Activated CD4-positive, alpha-beta T cell treated with anti-CD3 and anti-CD28 coated beads for 48 hours (primary cell): Measurements from ENCODE around the gene CD96.

Experiments used
- DNase-seq: peaks from one replicate; pipeline ENCODE4 v3.0.0-alpha.2; 2020

The CD96 gene

DNA sequence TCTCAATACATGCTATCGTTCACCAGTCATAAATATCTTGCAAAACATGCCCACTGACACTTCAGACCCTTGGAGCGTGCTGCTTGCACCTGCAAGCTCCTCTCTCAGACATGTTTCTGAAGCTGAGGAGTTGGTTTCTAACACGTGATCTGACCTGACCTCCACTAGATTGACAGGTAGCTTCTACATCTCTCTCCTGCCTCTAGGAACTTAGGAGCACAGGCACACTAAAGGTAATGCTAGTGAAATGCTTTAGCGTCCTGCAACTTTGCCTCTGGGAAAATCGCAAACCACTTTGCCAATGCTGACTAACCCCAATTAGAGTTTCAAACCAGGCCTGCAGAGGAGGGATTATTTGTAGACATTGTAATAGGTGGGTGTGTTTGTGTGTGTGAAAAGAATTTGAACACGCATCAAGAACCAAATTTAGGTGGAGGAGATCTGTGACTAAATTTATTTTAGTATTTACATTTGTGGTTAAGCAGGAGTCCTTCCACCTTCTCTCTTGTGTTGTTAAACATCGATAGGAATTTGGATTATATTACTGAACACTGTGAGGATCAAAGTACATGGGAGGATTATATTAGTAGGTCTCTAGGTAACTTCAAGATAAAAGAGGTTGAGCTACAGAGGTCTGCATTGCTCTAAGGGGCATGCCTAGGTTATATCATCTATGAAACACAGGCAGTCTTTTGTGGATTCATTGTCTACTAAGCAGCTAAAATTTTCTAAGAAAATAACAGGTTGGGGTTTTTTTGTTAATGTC is 139.8 kb downstream of the CD96 start:
- no peak for DNase-seq

DNA sequence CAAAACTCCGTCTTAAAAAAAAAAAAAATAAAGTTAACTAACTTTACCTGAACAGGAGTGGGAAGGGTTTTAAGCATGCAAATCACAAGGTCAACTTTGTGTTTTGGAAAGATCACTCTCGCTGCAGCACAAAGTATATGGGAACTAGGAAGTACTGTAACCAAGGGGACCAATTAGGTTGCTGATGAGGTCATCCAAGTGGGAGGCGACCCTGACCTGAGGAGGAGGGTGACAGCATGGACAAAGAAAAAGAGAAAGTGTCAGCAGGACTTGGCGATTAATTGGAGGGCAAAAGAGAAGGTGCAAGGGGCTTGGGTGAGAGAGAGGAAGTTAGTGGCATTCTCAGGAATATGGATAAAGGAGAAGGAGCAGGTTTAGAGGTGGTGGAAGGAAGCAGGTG is 142.6 kb downstream of the CD96 start:
- no peak for DNase-seq

- DNase-seq, result no peak
Measured at GRCh38 chr3:111688190-111688800, 146.3 kb downstream of the CD96 start.

DNA sequence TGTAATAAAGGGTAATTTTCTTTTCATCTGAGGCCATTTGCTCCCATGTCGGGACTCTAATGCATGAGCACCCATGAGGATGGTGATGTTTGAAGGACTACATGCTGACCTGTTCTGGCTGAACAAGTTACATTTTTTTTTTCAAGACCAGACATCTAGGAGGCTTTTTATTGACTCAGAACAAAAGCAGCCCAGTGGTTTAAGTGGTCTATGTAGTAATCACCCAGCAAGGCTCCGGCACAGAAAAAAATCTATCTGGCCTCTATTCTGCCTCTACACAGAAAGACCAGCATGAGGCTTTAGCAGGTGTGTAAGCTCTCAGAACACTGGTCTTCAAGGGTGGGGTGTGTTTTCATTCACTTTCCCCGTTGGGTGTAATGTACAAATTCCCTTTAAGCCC is 148.2 kb downstream of the CD96 start:
- no peak for DNase-seq

DNA sequence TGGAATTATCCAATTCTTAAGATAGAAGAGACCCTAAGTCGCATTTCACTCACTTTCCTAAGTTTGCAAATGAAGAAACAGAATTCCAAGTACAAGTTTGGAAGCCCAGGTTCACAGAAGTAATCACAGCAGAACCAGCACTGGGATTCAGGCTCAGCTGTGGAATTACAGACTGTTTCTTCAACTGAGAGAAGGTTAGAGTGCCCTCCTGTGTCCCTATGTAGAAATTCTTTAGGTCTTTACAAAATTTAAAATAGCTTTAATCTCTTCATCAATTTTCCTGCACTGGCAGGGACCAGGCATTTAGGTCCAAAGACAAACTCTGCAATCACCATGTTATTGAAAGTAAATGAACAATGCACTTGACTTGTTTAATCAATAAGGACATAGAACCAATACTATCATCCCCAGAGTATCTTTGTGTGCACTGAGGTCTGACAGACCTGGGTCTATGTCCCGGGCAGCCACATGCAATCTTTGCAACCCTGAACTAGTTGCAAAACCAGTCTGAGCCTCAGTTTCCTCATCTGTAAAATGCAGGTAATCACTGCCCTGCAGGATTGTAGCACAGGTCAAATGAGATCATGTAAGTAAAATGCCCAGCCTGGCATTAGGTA is 149.4 kb downstream of the CD96 start:
- DNase-seq, result no peak

DNA sequence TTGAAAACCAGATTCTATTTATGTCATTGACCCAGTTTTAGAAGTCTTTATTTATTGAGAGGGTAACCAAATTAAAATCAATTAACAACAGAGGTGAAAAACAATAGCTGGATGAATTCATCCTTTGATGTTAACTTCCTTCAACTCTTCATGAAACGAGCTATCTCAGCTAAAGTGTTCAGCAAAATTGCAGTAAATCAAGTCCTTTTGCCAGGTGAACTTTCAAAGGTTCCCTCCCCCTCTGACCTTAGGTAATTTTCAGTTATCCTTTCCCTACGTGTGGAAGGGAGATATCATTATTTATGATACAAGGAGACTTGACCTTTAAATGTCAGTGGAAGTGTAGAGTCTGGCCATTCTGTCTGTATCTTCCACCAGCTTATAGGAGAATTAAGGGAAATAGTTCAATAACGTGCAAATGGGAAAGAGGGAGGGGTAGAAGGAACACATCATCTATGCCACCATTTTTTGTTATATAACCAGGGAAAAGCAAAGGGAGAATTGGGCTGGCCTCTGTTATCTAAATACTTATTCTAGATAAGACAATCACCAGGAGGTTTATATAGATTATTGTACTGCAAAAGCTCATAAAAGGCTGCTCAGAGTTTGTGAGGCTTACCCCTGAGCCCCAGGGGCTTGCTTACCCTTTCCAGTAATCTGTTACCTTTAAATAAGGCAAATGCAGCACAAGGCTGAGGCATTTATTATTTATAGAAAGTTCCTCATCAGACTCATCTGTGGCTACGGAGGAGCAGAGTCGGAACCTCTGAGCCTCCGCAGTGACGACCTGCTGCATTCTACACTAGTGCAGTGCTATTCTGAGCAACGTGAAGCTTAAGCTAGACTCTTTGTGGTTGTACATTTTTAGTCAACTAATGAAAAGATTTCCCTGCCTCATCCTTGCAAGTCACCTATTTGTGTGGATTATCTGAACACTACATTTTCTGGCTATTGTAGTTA is 150.9 kb downstream of the CD96 start:
- no peak for DNase-seq

DNA sequence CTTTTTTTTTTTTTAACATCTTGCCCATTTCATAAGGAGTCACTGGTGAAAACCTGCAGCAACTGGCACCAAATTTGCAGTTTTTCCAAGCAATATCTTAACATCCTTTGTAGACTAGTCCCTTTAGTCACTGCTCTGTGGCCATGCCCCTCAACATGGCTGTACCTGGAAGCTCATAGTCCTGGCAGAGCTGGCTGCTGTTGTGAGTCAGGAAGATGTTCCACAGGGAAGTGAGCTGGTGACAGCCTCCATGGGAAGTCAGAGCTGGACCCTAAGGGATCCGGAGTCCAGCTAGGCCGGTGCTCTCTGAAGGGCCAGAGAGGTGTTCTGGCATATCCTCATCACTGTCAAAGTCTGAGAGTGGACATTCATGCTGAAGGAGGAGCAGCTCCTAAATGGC is 152.5 kb downstream of the CD96 start:
- no peak for DNase-seq

DNA sequence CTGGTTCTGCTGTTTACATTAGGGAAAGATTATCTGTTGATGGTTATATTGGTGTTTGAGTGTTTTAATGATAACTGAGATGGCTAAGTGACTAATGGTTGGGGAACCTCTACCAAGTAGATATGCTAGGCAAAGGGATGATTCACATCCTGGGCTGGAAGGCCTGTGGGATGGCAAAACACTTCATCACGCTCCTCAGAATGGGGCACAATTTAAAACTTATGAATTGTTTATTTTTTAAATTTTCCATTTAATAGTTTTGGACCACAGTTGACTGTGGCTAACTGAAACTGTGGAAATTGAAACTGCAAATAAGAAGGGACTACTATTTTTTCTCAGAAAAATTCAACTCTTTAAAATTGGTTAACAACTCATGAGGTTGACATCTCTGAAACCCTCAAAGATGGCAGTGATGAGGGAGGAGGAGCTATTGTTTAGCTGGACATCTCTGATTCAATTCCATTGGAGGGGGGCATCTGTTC is 153.7 kb downstream of the CD96 start:
- peak; percentile 41 for DNase-seq

- peak; percentile 24 for DNase-seq
Measured at GRCh38 chr3:111700054-111700453, 158.1 kb downstream of the CD96 start.

GRCh38 chr3:111701292-111701906 is 159.4 kb downstream of the CD96 start:
- DNase-seq, result no peak
